C4-2B (cell line): Measurements from ENCODE around the gene PLEKHA4.

Source experiments
- ZFX ChIP-seq: fragments of 450-650 bp; IDR thresholded peaks from 2 replicates; pipeline ENCODE4 v1.6.1; 2017
- TF ChIP-seq, protein P1 (sequence below): fragments of 450-650 bp; conservative IDR thresholded peaks from 2 replicates; pipeline ENCODE4 v1.5.1; 2017; ENCODE audit warnings: mild to moderate bottlenecking

DNA sequence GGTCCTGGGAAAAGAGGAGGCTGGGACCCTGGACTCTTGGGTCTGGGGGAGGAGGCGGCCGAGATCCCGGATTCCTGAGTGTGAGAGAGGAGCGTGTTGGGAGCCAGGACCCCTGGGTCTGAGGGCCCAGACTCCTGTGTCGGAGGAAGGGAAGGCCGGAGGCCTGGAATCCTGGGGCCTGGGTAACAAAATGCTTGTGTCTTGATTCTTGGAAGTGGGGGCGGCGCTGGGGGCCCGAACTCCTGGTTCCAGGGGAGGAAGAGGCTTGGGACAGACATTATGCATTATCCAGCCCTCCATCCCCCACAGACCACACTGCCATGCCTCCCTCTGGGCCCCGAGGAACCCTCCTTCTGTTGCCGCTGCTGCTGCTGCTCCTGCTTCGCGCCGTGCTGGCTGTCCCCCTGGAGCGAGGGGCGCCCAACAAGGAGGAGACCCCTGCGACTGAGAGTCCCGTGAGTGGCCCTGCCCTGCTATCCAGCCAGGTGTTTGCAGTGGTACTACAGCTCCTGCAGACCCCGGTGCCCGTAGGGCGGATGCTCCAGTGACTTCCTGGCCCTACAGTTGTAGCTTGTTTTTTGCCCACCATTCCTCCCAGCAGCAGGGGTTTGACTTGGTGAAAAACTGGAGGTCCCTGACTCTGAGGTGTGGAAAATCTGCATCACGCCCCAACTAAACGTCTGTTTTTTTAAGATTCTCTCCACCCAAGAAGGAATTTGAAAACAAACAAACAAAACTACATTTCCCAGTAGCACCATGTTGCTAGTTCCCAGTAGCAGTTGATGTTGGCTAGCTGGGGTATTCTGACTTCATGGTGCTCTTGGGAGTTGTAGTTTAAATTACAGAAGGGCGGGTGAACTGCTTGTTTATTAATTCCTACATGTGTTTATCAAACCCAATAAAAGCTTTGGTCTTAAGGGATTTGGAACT, 32.3 kb upstream of the PLEKHA4 start:
- TF ChIP-seq, protein P1, sequence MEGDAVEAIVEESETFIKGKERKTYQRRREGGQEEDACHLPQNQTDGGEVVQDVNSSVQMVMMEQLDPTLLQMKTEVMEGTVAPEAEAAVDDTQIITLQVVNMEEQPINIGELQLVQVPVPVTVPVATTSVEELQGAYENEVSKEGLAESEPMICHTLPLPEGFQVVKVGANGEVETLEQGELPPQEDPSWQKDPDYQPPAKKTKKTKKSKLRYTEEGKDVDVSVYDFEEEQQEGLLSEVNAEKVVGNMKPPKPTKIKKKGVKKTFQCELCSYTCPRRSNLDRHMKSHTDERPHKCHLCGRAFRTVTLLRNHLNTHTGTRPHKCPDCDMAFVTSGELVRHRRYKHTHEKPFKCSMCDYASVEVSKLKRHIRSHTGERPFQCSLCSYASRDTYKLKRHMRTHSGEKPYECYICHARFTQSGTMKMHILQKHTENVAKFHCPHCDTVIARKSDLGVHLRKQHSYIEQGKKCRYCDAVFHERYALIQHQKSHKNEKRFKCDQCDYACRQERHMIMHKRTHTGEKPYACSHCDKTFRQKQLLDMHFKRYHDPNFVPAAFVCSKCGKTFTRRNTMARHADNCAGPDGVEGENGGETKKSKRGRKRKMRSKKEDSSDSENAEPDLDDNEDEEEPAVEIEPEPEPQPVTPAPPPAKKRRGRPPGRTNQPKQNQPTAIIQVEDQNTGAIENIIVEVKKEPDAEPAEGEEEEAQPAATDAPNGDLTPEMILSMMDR, result no peak
- TF ChIP-seq ZFX, result no peak
